H1 (cell line): ENCODE data around the gene RGS5. TPM values are rescaled to one million over a fixed set of nuclear protein-coding genes. Genes with fewer than 3 reads are reported as not detected.

Source experiments
- HDAC2 ChIP-seq, 2 experiments: fragments of 300-600 bp in 1 of 2; sonication (generic) in 1 of 2; IDR thresholded peaks; 2 replicates each; pipeline ENCODE4 v1.6.1; 2011 to 2012; ENCODE audit warnings: low read depth in 2 of 2, low read length in 2 of 2, mild to moderate bottlenecking in 2 of 2, moderate library complexity in 2 of 2, borderline replicate concordance in 1 of 2, inconsistent platforms in 1 of 2
- KDM1A ChIP-seq: fragments of 200-600, 300-600 bp; sonication (generic); IDR thresholded peaks from 2 replicates; pipeline ENCODE4 v1.7.1; 2016; ENCODE audit warnings: mild to moderate bottlenecking, low read length, borderline replicate concordance
- SAP30 ChIP-seq: fragments of 300-600 bp; sonication (generic); IDR thresholded peaks from 2 replicates; pipeline ENCODE4 v1.7.1; 2012; ENCODE audit warnings: low read length, moderate library complexity, mild to moderate bottlenecking, inconsistent platforms; ENCODE audit not compliant: insufficient read depth, insufficient replicate concordance
- polyA plus RNA-seq, 7 experiments: library from polyadenylated mRNA; depleted of rRNA in 3 of 7; stranded (reverse) in 5 of 7; unstranded in 2 of 7; fragments of >200 nt in 5 of 7; fragments of 200-250 nt in 2 of 7; gene quantifications; 1 replicate in 5 of 7; 2 replicates in 1 of 7; 4 replicates in 1 of 7; pipeline versions ENCODE4 v1.2.1 to v1.2.3, GENCODE V29; 2011 to 2013; ENCODE audit warnings: missing spikeins in 2 of 7, mixed read lengths in 2 of 7
- total RNA-seq: library from RNA; stranded (reverse); fragmentation: NEBNext Ultra II Directional; extraction: Animal tissue kit (Norgen Biotek cat#: 25700); gene quantifications from 2 replicates; pipeline ENCODE4 v1.2.1, GENCODE V29; 2021
- TF ChIP-seq, protein P1 (sequence below): fragments of 300-600 bp; sonication (generic); IDR thresholded peaks from 2 replicates; pipeline ENCODE4 v1.7.1; 2012; ENCODE audit warnings: low read length, moderate library complexity, mild to moderate bottlenecking, inconsistent platforms; ENCODE audit not compliant: insufficient replicate concordance
- TF ChIP-seq, protein P2 (sequence below): IDR thresholded peaks from 2 replicates; pipeline ENCODE4 v1.6.1; 2012; ENCODE audit warnings: inconsistent platforms

RGS5 gene
- total and polyA plus RNA-seq, 2 of the 8 experiments (the other 6 are each of a cell fraction or from before 2014, with no cell fraction given): 75.5 to 103 TPM

DNA sequence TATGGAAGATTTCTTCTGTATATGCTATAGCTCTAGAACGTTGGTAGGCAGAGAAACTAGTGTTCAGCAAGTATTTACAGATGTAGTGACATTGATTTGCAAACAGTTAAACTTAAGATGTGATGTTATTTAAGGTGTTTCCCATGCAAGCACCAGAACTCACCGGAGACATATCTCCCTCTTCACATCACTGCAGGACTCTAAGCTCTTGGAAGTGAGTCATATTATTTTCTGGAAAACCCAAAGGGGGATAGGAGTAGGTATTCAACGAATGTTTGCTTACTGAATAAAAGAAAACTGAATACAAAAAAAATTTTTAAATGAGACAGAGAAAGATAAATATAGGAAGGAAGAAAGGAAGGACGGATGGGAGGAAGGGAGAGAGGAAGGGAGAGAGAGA is 108.5 kb downstream of the RGS5 start (continued):
- TF ChIP-seq, protein P1, sequence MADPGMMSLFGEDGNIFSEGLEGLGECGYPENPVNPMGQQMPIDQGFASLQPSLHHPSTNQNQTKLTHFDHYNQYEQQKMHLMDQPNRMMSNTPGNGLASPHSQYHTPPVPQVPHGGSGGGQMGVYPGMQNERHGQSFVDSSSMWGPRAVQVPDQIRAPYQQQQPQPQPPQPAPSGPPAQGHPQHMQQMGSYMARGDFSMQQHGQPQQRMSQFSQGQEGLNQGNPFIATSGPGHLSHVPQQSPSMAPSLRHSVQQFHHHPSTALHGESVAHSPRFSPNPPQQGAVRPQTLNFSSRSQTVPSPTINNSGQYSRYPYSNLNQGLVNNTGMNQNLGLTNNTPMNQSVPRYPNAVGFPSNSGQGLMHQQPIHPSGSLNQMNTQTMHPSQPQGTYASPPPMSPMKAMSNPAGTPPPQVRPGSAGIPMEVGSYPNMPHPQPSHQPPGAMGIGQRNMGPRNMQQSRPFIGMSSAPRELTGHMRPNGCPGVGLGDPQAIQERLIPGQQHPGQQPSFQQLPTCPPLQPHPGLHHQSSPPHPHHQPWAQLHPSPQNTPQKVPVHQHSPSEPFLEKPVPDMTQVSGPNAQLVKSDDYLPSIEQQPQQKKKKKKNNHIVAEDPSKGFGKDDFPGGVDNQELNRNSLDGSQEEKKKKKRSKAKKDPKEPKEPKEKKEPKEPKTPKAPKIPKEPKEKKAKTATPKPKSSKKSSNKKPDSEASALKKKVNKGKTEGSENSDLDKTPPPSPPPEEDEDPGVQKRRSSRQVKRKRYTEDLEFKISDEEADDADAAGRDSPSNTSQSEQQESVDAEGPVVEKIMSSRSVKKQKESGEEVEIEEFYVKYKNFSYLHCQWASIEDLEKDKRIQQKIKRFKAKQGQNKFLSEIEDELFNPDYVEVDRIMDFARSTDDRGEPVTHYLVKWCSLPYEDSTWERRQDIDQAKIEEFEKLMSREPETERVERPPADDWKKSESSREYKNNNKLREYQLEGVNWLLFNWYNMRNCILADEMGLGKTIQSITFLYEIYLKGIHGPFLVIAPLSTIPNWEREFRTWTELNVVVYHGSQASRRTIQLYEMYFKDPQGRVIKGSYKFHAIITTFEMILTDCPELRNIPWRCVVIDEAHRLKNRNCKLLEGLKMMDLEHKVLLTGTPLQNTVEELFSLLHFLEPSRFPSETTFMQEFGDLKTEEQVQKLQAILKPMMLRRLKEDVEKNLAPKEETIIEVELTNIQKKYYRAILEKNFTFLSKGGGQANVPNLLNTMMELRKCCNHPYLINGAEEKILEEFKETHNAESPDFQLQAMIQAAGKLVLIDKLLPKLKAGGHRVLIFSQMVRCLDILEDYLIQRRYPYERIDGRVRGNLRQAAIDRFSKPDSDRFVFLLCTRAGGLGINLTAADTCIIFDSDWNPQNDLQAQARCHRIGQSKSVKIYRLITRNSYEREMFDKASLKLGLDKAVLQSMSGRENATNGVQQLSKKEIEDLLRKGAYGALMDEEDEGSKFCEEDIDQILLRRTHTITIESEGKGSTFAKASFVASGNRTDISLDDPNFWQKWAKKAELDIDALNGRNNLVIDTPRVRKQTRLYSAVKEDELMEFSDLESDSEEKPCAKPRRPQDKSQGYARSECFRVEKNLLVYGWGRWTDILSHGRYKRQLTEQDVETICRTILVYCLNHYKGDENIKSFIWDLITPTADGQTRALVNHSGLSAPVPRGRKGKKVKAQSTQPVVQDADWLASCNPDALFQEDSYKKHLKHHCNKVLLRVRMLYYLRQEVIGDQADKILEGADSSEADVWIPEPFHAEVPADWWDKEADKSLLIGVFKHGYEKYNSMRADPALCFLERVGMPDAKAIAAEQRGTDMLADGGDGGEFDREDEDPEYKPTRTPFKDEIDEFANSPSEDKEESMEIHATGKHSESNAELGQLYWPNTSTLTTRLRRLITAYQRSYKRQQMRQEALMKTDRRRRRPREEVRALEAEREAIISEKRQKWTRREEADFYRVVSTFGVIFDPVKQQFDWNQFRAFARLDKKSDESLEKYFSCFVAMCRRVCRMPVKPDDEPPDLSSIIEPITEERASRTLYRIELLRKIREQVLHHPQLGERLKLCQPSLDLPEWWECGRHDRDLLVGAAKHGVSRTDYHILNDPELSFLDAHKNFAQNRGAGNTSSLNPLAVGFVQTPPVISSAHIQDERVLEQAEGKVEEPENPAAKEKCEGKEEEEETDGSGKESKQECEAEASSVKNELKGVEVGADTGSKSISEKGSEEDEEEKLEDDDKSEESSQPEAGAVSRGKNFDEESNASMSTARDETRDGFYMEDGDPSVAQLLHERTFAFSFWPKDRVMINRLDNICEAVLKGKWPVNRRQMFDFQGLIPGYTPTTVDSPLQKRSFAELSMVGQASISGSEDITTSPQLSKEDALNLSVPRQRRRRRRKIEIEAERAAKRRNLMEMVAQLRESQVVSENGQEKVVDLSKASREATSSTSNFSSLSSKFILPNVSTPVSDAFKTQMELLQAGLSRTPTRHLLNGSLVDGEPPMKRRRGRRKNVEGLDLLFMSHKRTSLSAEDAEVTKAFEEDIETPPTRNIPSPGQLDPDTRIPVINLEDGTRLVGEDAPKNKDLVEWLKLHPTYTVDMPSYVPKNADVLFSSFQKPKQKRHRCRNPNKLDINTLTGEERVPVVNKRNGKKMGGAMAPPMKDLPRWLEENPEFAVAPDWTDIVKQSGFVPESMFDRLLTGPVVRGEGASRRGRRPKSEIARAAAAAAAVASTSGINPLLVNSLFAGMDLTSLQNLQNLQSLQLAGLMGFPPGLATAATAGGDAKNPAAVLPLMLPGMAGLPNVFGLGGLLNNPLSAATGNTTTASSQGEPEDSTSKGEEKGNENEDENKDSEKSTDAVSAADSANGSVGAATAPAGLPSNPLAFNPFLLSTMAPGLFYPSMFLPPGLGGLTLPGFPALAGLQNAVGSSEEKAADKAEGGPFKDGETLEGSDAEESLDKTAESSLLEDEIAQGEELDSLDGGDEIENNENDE: no peak
- no peak for TF ChIP-seq SAP30
- TF ChIP-seq, protein P2, sequence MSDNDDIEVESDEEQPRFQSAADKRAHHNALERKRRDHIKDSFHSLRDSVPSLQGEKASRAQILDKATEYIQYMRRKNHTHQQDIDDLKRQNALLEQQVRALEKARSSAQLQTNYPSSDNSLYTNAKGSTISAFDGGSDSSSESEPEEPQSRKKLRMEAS: no peak
- no peak for TF ChIP-seq HDAC2 (IDR thresholded peaks at IDR 0.05; ENCODE audit: borderline replicate concordance in 1 of 2, low read depth in 2 of 2, low read length in 2 of 2)
- TF ChIP-seq KDM1A: no peak
